WTC11 (cell line): ENCODE results near the gene PCGF3.

Source experiments
- CTCF ChIP-seq: fragments of 200-600 bp; IDR thresholded peaks from 2 replicates; pipeline ENCODE4 v1.8.0; 2022; ENCODE audit warnings: antibody characterized with exemption
- RORB ChIP-seq: fragments of 250-450 bp; sonication (Bioruptor Pico); IDR thresholded peaks from 2 replicates; pipeline ENCODE4 v1.9.0; 2021; ENCODE audit warnings: mild to moderate bottlenecking

- TF ChIP-seq CTCF (no peak), RORB (CRISPR knock-in tag) (no peak)
Measured at GRCh38 chr4:786074-786741, 80.6 kb downstream of the PCGF3 start.
